Type B pancreatic cell (in vitro differentiated cells): ENCODE data around the gene MICAL3. TPM values are rescaled to one million over a fixed set of nuclear protein-coding genes. Genes with fewer than 3 reads are reported as not detected.

Experiments used
- DNase-seq: peaks from one replicate; pipeline ENCODE4 v3.0.0; 2021; ENCODE audit warnings: mixed read lengths; ENCODE audit not compliant: unreplicated experiment; ENCODE audit errors: extremely low spot score
- H3K27ac Mint-ChIP-seq: 2 replicates; pipeline ENCODE4 v1.8.0; 2021; ENCODE audit warnings: mild to moderate bottlenecking, mixed read lengths
- H3K27me3 Mint-ChIP-seq: 2 replicates; pipeline ENCODE4 v1.8.0; 2021; ENCODE audit warnings: mixed read lengths
- H3K36me3 Mint-ChIP-seq: 2 replicates; pipeline ENCODE4 v1.8.0; 2021; ENCODE audit warnings: mixed read lengths
- H3K4me1 Mint-ChIP-seq: one replicate; pipeline ENCODE4 v1.8.0; 2021; ENCODE audit warnings: mixed read lengths; ENCODE audit not compliant: unreplicated experiment
- H3K4me3 Mint-ChIP-seq: 2 replicates; pipeline ENCODE4 v1.8.0; 2021; ENCODE audit warnings: mild to moderate bottlenecking, mixed read lengths
- H3K9me3 Mint-ChIP-seq: 2 replicates; pipeline ENCODE4 v1.8.0; 2021; ENCODE audit warnings: mixed read lengths
- total RNA-seq: library from RNA; stranded (reverse); gene quantifications from 2 replicates; pipeline ENCODE4 v1.2.1, GENCODE V29; 2021; ENCODE audit warnings: low replicate concordance
- TF ChIP-seq, protein P1 (sequence below): fragments of 200-600 bp; sonication (generic); conservative IDR thresholded peaks from 2 replicates; pipeline ENCODE4 v1.5.0; 2021; ENCODE audit warnings: antibody characterized with exemption, mild to moderate bottlenecking

Gene MICAL3
- total RNA-seq, 1 donor from 2014 or later, result 56.4 TPM

DNA sequence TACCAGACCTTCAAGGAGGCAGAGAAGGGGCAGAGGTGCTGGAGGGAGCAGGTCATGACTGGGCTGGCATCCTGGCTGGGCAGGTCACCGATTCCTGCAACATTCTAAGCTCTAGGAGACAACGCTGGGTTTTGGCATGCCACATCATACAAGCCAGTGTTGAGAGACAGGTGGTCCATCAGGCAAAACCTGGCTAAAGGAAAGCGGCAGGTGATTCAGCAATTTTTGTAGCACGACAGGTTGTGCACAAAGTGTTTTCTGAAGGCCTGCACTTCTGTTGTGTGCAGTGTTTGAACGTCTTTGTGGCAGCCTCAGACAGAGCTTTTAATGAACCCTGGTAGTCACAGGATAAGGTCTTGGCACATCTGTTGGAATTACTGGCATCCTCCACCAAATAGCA lies 180.2 kb downstream of the MICAL3 start:
- TF ChIP-seq, protein P1, sequence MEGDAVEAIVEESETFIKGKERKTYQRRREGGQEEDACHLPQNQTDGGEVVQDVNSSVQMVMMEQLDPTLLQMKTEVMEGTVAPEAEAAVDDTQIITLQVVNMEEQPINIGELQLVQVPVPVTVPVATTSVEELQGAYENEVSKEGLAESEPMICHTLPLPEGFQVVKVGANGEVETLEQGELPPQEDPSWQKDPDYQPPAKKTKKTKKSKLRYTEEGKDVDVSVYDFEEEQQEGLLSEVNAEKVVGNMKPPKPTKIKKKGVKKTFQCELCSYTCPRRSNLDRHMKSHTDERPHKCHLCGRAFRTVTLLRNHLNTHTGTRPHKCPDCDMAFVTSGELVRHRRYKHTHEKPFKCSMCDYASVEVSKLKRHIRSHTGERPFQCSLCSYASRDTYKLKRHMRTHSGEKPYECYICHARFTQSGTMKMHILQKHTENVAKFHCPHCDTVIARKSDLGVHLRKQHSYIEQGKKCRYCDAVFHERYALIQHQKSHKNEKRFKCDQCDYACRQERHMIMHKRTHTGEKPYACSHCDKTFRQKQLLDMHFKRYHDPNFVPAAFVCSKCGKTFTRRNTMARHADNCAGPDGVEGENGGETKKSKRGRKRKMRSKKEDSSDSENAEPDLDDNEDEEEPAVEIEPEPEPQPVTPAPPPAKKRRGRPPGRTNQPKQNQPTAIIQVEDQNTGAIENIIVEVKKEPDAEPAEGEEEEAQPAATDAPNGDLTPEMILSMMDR, result no peak
- Mint-ChIP-seq H3K4me3 (no peak overlapping the region), H3K27ac (no peak overlapping the region), H3K9me3 (no peaks in the 10 kb centered on the region), H3K36me3 (peaks cover 4% of the 10 kb centered on the region), H3K4me1 (peaks cover 4% of the 10 kb centered on the region), H3K27me3 (no peaks in the 10 kb centered on the region)
- DNase-seq, result no peak

GRCh38 chr22:17842386-17842785 lies 182.0 kb downstream of the MICAL3 start:
- no peaks in the 10 kb centered on the region for H3K9me3 Mint-ChIP-seq
- DNase-seq, result no peak

DNA sequence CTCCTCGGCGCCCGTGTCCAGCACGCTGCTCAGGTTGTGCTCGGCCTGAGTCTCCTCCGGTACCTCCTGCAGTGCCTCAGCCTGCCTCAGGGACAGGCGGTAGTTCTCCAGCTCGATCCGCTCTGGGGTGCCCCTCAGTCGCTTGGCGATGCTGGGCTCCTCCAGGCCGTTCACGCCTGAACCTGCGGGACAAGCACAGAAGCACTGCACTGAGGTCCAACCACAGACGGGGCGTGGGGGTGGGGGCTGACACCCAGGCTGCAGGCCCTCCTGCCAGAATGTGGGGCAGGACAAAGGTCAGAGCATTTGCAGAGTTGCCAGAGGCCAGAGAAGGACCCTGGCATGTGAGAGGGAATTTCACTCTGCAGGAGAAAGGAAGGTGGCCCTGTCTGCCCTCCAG lies 182.5 kb downstream of the MICAL3 start:
- Mint-ChIP-seq H3K27me3 (no peaks in the 10 kb centered on the region), H3K9me3 (no peaks in the 10 kb centered on the region), H3K4me1 (peaks cover 8% of the 10 kb centered on the region), H3K27ac (no peak overlapping the region), H3K36me3 (peaks cover 4% of the 10 kb centered on the region), H3K4me3 (no peak overlapping the region)
- TF ChIP-seq, protein P1, result no peak
- no peak for DNase-seq

More at GRCh38 chr22:17842386-17842785, 182.0 kb downstream of the MICAL3 start:
- Mint-ChIP-seq H3K27ac (no peak overlapping the region), H3K4me3 (no peak overlapping the region), H3K27me3 (no peaks in the 10 kb centered on the region), H3K4me1 (peaks cover 5% of the 10 kb centered on the region), H3K36me3 (peaks cover 4% of the 10 kb centered on the region)
- TF ChIP-seq, protein P1, result no peak

DNA sequence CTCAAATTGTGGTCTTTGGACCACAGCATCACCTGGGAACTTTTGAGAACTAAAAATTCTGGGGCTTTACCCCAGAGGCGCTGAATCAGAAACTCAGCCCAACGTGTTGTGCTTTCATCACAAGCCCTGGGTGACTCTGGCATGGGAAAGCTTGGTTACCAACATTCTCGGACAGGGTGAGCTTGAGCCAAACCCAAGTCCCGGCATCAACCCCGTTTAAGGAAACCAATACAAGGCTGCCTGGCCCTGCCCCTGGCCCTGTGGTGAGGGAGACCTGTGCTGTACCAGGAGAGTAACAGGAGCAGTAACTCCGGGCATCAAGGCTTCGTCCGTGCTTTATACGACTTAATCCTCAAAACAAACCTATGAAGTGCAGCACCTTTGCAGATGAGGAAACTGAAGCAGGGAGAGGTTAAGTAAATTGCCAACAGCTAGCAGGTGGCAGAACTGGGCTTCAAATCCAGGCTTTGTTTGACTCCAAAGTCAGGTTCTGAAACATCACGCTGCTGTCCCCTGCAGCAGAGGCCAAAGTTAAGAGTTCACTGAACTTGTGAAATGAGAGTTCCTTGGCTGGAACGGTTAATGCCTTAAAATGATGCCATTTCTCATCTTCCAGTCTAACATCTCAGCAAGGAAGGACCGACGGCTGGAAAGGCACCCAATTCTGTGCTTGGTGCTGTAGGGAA lies 186.0 kb downstream of the MICAL3 start:
- no peak overlapping the region for H3K27ac Mint-ChIP-seq
- TF ChIP-seq, protein P1, result no peak
- H3K9me3 Mint-ChIP-seq, result no peaks in the 10 kb centered on the region
- no peak for DNase-seq
- H3K27me3 Mint-ChIP-seq, result no peaks in the 10 kb centered on the region
- no peak overlapping the region for H3K4me3 Mint-ChIP-seq
- peaks cover 3% of the 10 kb centered on the region for H3K36me3 Mint-ChIP-seq
- H3K4me1 Mint-ChIP-seq, result peaks cover 17% of the 10 kb centered on the region

DNA sequence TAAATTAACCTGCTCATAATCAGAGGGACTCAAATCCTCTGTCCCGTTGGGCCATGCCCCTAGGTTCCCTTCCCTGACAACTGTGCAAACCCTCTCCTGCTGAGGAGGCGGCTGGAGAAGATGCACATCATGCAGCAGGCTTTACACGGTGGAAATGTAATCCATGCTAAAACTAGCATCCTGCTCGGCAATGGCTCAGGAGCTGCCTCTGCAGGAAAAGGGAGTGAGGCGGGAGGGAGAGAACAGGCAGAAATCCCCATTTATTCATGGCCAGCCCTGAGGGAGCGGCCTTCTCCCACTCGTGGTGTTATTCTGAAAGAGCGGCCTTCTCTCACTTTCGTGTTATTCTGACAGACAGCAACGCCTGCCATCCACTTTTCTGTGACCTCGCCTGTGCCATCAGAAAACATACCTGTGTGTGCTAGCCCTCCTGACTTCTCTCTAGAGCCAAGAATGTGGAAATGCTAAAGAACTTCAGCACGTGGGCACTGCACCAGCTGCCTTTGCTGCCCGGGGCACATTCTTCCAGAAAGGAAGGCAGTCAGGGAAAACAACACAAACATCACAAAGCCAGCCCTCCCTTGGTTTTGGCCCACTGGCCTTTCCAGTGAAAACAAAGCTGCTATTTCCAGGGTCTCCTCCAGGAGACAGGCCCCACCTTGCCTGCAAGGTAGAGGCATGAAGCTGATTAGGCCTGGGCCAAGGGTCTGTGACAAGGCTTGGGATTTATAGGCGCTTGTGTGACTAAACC lies 187.2 kb downstream of the MICAL3 start:
- H3K4me3 Mint-ChIP-seq, result peak overlapping the region; percentile 35
- H3K9me3 Mint-ChIP-seq, result no peaks in the 10 kb centered on the region
- H3K27me3 Mint-ChIP-seq, result no peaks in the 10 kb centered on the region
- TF ChIP-seq, protein P1, result peak; percentile 30
- H3K36me3 Mint-ChIP-seq, result no peaks in the 10 kb centered on the region
- H3K4me1 Mint-ChIP-seq, result peaks cover 14% of the 10 kb centered on the region
- no peak for DNase-seq
- peak overlapping the region; percentile 18 for H3K27ac Mint-ChIP-seq
